Sigmoid colon (tissue), 4 donors: ENCODE data around the gene PKN2.

Experiments
- CTCF ChIP-seq, 4 experiments: fragments of 450-650 bp in 3 of 4; fragments of 200-600 bp in 1 of 4; IDR thresholded peaks; one replicate each; pipeline ENCODE4 v1.5.1; 2016 to 2019; ENCODE audit warnings: antibody characterized with exemption in 4 of 4, mild to moderate bottlenecking in 3 of 4, moderate library complexity in 2 of 4
- EP300 ChIP-seq, 4 donors: sonication (generic); formaldehyde crosslinking; IDR thresholded peaks; one replicate each; pipeline ENCODE4 v1.6.1; 2017; ENCODE audit warnings: antibody characterized with exemption in 4 of 4
- POLR2A ChIP-seq, 2 donors: fragments of 450-650 bp; IDR thresholded peaks; one replicate each; pipeline ENCODE4 v1.6.1; 2016; ENCODE audit warnings: antibody characterized with exemption in 2 of 2, mild to moderate bottlenecking in 2 of 2, moderate library complexity in 2 of 2
- POLR2AphosphoS5 ChIP-seq, 4 donors: sonication (generic); formaldehyde crosslinking; IDR thresholded peaks; one replicate each; pipeline ENCODE4 v1.6.1; 2017; ENCODE audit warnings: antibody characterized with exemption in 4 of 4

GRCh38 chr1:88730132-88730675 is 46.1 kb downstream of the PKN2 start:
- no peak for TF ChIP-seq POLR2A (IDR thresholded peaks at IDR 0.05)
- no peak for TF ChIP-seq CTCF (IDR thresholded peaks at IDR 0.05)
- TF ChIP-seq POLR2AphosphoS5 (IDR thresholded peaks at IDR 0.05): no peak
- TF ChIP-seq EP300 (IDR thresholded peaks at IDR 0.05): no peak
